Mesothelial cell of epicardium (in vitro differentiated cells): ENCODE measurements around the gene TXNDC9. TPM values are rescaled to one million over a fixed set of nuclear protein-coding genes. Genes with fewer than 3 reads are reported as not detected.

Experiments used
- DNase-seq, 2 experiments: peaks; one replicate each; pipeline ENCODE4 v3.0.0; 2021; ENCODE audit warnings: low spot score in 2 of 2; ENCODE audit not compliant: unreplicated experiment in 2 of 2
- H3K27ac Mint-ChIP-seq: 2 replicates; pipeline ENCODE4 v1.8.0; 2021; ENCODE audit warnings: mixed read lengths
- H3K27me3 Mint-ChIP-seq: 2 replicates; pipeline ENCODE4 v1.8.0; 2021; ENCODE audit warnings: low read depth, mixed read lengths
- H3K36me3 Mint-ChIP-seq: 2 replicates; pipeline ENCODE4 v1.8.0; 2021; ENCODE audit warnings: mixed read lengths
- H3K4me1 Mint-ChIP-seq: 2 replicates; pipeline ENCODE4 v1.8.0; 2021; ENCODE audit warnings: mixed read lengths
- H3K4me3 Mint-ChIP-seq: 2 replicates; pipeline ENCODE4 v1.8.0; 2021; ENCODE audit warnings: mild to moderate bottlenecking, moderate library complexity, mixed read lengths
- H3K9me3 Mint-ChIP-seq: 2 replicates; pipeline ENCODE4 v1.8.0; 2021; ENCODE audit warnings: mixed read lengths
- total RNA-seq: library from RNA; stranded (reverse); gene quantifications from 3 replicates; pipeline ENCODE4 v1.2.1, GENCODE V29; 2021
- TF ChIP-seq, protein P1 (sequence below): fragments of 200-600 bp; sonication (generic); IDR thresholded peaks from one replicate; pipeline ENCODE4 v1.5.0; 2021; ENCODE audit warnings: antibody characterized with exemption; ENCODE audit not compliant: unreplicated experiment

Gene TXNDC9
- total RNA-seq, 1 donor from 2014 or later, result 22.7 TPM

DNA sequence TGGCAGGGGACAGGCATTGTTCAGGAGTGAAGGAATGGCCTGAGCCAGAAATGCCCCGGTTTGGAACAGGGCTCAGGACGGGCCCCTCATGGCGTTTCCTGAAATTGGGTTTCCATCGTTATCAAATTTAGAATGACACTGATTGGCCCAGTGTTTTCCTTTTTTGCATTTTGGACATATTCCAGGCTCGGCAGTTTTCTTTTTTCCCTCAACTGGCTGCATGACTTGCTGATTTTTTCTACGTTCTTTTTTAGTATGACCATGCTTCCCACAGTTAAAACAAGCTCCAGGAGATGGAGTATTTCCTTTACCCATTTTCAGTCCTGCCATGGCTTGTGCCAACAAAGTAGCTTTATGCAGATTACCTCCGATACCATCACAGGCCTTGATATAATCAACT is 60.3 kb downstream of the TXNDC9 start:
- Mint-ChIP-seq H3K27ac (no peak overlapping the region), H3K4me1 (no peaks in the 10 kb centered on the region), H3K4me3 (no peak overlapping the region), H3K27me3 (no peaks in the 10 kb centered on the region), H3K36me3 (peaks cover 18% of the 10 kb centered on the region), H3K9me3 (peaks cover 51% of the 10 kb centered on the region)
- DNase-seq, result no peak
- TF ChIP-seq, protein P1, sequence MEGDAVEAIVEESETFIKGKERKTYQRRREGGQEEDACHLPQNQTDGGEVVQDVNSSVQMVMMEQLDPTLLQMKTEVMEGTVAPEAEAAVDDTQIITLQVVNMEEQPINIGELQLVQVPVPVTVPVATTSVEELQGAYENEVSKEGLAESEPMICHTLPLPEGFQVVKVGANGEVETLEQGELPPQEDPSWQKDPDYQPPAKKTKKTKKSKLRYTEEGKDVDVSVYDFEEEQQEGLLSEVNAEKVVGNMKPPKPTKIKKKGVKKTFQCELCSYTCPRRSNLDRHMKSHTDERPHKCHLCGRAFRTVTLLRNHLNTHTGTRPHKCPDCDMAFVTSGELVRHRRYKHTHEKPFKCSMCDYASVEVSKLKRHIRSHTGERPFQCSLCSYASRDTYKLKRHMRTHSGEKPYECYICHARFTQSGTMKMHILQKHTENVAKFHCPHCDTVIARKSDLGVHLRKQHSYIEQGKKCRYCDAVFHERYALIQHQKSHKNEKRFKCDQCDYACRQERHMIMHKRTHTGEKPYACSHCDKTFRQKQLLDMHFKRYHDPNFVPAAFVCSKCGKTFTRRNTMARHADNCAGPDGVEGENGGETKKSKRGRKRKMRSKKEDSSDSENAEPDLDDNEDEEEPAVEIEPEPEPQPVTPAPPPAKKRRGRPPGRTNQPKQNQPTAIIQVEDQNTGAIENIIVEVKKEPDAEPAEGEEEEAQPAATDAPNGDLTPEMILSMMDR, result no peak

Other genes with a start within 250 kb of the TXNDC9 start
- gene C2orf15, start 194.6 kb downstream of the TXNDC9 start, total RNA-seq, result 7.2 to 8.7 TPM (median 7.8 TPM) in 3 replicates
- 10.5 to 11.3 TPM (median 11.3 TPM) in 3 replicates for gene TSGA10, start 181.4 kb downstream of the TXNDC9 start, total RNA-seq
- 6.4 to 8.2 TPM (median 8.2 TPM) in 3 replicates for gene LIPT1, start 181.4 kb downstream of the TXNDC9 start, total RNA-seq
- gene MITD1, start 155.3 kb downstream of the TXNDC9 start, total RNA-seq, result 31.5 to 34.4 TPM (median 32.2 TPM) in 3 replicates
- 33.3 to 35.3 TPM (median 35.1 TPM) in 3 replicates for gene MRPL30, start 155.1 kb downstream of the TXNDC9 start, total RNA-seq
- gene LYG2, start 80.7 kb downstream of the TXNDC9 start, total RNA-seq, result not detected in 3 replicates
- gene LYG1, start 35.1 kb downstream of the TXNDC9 start, total RNA-seq, result 1.9 to 2.2 TPM (median 2.1 TPM) in 3 replicates
- gene EIF5B, start 1.1 kb upstream of the TXNDC9 start, total RNA-seq, result 42.1 to 45.8 TPM (median 45.3 TPM) in 3 replicates
- 52.5 to 58.7 TPM (median 53.3 TPM) in 3 replicates for gene REV1, start 153.7 kb upstream of the TXNDC9 start, total RNA-seq